Measurements from ENCODE around the gene LYPLAL1.

- TF ChIP-seq CTCF (IDR thresholded peaks at IDR 0.05) (no peak), RXRA (IDR thresholded peaks at IDR 0.05; ENCODE audit: borderline replicate concordance, low read depth) (no peak), ZBTB33 (IDR thresholded peaks at IDR 0.05; ENCODE audit: borderline replicate concordance, low read depth) (no peak)
Observed at GRCh38 chr1:219130366-219130935, 43.2 kb upstream of the LYPLAL1 start.
